ENCODE data around the gene IL20RB.

Gene IL20RB

GRCh38 chr3:136929977-136930670 is 27.7 kb upstream of the IL20RB start:
- no peak overlapping the region for H3K4me3 ChIP-seq (ENCODE audit: low read depth, low read length)
- no peak for DNase-seq (ENCODE audit: low read depth, low spot score)
- ChIA-PET POLR2A (no interaction called here), CTCF (no interaction called here)
- no peak for TF ChIP-seq CTCF (IDR thresholded peaks at IDR 0.05; ENCODE audit: insufficient read depth, low read length, missing control alignments)

- no peak for TF ChIP-seq CTCF (IDR thresholded peaks at IDR 0.05; ENCODE audit: insufficient read depth, low read length, missing control alignments)
- ChIA-PET POLR2A (interaction anchor here (0.7 to 0.8 kb wide), 2 partner anchors 99 to 967 kb away, joined by 4 to 6 read pairs; no protein-coding TSS in a partner anchor), CTCF (no interaction called here)
- H3K4me3 ChIP-seq (ENCODE audit: low read depth, low read length), result no peak overlapping the region
- DNase-seq (ENCODE audit: low read depth, low spot score), result no peak
Observed at GRCh38 chr3:136931606-136932005, 26.2 kb upstream of the IL20RB start.

- CTCF ChIA-PET, result no interaction called here
Observed at GRCh38 chr3:136932523-136932922, 25.3 kb upstream of the IL20RB start.

GRCh38 chr3:136932978-136933772 is 24.6 kb upstream of the IL20RB start:
- POLR2A ChIA-PET, result no interaction called here
- no peak for DNase-seq (ENCODE audit: low read depth, low spot score)
- CTCF ChIA-PET, result no interaction called here
- no peak for TF ChIP-seq CTCF (IDR thresholded peaks at IDR 0.05; ENCODE audit: insufficient read depth, low read length, missing control alignments)
- H3K4me3 ChIP-seq (ENCODE audit: low read depth, low read length), result no peak overlapping the region

More at GRCh38 chr3:136932523-136932922, 25.3 kb upstream of the IL20RB start:
- POLR2A ChIA-PET, result no interaction called here
- no peak for TF ChIP-seq CTCF (IDR thresholded peaks at IDR 0.05; ENCODE audit: insufficient read depth, low read length, missing control alignments)
- no peak for DNase-seq (ENCODE audit: low read depth, low spot score)
- H3K4me3 ChIP-seq (ENCODE audit: low read depth, low read length), result no peak overlapping the region

- DNase-seq (ENCODE audit: low read depth, low spot score), result no peak
- H3K4me3 ChIP-seq (ENCODE audit: low read depth, low read length), result no peak overlapping the region
- ChIA-PET CTCF (interaction anchor here (1.0 kb wide), 1 partner anchor 77 kb away, joined by 5 read pairs; no protein-coding TSS in a partner anchor), POLR2A (no interaction called here)
- no peak for TF ChIP-seq CTCF (IDR thresholded peaks at IDR 0.05; ENCODE audit: insufficient read depth, low read length, missing control alignments)
Observed at GRCh38 chr3:136937175-136937574, 20.6 kb upstream of the IL20RB start.

GRCh38 chr3:136937851-136938250 is 19.9 kb upstream of the IL20RB start:
- DNase-seq (ENCODE audit: low read depth, low spot score), result no peak
- TF ChIP-seq CTCF (IDR thresholded peaks at IDR 0.05; ENCODE audit: insufficient read depth, low read length, missing control alignments), result no peak
- POLR2A ChIA-PET, result interaction anchor here (1.1 kb wide), 1 partner anchor 76 kb away, joined by 3 read pairs; the partner anchor contains the start of gene NCK1
- H3K4me3 ChIP-seq (ENCODE audit: low read depth, low read length), result no peak overlapping the region
- CTCF ChIA-PET, result interaction anchor here (1.0 to 1.4 kb wide), 2 partner anchors 76 to 185 kb away, joined by 4 to 5 read pairs; no protein-coding TSS in a partner anchor
